Myocyte (in vitro differentiated cells): ENCODE results near the gene GDF9. TPM values are rescaled to one million over a fixed set of nuclear protein-coding genes. Genes with fewer than 3 reads are reported as not detected.

Experiments
- DNase-seq: peaks from one replicate; pipeline ENCODE4 v3.0.0-alpha.2; 2012; ENCODE audit warnings: low read depth
- total RNA-seq: library from RNA; depleted of rRNA; stranded (reverse); fragments of >200 nt; gene quantifications from 2 replicates; pipeline ENCODE4 v1.2.3, GENCODE V29; 2014

The GDF9 gene
- total RNA-seq, 1 donor from 2014 or later: 0.27 TPM

DNA sequence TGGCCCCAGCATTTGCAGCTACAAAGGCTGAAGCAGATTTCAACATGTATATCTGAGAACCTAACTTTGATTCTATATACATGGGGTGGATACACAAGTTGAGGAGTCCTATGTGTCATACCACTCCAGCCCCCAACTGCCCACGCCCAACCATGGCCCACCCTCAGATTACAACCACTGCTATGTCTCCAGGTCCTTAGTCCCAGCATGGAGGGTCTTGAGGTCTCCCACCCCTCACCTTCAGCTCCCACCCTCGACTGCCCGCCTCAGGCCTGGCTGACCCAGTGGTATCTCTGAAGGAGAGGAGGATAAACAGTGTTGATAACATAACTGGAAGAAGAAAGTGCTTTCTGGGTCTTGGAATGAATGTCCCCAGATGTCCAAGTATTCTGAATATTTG, 44.9 kb downstream of the GDF9 start:
- DNase-seq: no peak

DNA sequence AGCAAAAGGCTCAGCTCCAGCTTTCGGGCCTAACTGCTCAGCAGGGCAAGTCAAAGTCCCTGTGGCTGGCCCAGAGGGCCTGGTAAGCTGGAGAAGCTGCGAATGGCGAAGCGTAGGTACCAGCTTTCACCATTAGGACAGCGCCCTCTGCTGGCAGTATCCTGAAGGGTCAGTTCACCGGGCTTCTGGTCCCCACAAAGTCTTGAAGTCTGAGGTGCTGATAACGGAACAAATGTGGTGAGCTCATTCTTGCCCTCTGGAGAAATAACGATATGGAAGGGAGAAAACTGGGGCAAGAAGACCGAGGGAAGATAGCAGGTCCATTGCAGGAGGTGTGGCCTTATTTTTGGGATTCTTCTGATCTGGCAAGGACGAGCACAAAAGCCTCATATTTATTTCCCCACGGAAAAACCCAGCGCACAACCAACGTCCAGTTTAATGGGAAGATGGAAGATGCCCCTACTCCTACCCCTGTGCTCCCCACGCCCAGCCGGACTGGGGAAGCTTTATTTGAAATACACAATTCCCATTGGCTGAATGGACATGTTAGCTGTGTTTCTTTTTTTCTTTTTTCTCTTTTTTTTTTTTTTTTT, 46.0 kb downstream of the GDF9 start:
- DNase-seq: peak; percentile 91

DNA sequence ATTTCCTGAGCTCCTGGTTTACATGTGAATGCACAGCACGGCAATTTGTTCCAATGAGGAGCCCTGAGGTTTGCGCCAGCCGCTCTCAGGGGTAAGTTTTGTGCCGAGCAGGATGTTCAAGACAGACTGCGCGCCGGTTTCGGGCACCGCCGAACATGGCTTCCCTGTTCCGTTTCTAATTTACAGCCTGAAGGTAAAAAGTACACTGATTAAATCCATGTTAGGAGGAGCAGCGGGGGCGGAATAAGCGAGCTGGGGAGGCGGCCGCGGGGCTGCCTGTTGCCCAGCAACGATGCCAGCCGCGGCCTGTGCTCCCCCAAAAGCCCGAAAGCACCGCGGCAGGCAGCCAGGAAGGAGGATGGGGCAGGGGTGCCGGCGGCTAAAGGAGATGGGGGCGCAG, 46.8 kb downstream of the GDF9 start:
- DNase-seq: no peak

DNA sequence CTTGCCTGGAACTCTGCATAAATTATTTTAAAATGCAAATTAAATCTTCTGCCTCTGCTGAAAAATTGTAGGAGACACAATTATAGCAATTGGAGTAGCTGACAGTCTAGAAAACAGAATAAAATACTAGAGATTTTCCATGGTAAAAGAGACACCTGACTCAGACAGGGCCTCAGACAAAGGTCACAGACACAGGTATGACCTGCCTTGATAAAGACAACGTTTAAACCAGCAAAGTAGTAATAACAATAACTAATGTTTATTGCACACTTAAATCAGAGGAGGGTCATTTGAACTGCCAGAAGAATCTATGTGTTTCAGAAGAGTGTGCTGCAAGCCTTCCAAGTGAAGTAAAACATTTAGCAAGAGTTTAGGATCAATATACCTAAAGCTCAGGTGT, 49.3 kb downstream of the GDF9 start:
- DNase-seq: no peak

DNA sequence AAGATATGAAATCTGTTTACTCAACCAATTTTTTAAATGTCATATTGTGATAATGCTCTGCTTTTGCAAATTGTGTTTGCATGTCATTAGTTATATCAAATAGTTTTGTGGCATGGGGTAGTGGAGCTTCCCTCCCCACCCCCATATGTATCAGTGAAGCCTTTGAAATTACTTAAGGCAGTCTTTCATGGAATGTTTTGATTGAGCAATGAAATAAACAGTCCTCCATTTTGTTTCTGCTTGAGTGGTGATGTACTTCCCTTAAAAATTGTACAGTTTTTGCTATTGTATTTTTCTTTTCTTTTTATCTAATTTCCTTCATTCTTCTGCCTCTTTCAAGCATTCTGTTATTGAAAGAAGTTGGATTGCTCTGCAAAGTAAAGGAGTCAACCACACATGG, 49.7 kb downstream of the GDF9 start:
- DNase-seq: no peak

DNA sequence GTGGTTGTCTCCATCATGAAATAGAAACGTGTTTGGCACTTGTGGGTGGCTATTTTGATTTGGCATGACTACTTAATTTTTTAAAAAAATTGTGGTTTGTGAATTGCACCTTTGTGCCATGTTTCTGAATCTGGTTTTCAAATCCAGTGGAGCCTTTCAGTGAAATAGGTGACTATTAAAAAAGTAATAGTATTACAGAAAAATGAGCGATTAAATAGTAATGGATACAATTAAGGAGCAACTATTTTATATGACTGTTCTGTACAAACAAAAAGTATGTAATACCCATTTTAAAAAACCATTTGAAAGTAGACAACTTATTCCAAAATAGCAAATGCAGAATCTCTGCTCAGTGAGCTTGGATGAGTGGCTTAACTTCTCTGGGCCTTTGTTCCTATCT, 50.2 kb downstream of the GDF9 start:
- no peak for DNase-seq

DNA sequence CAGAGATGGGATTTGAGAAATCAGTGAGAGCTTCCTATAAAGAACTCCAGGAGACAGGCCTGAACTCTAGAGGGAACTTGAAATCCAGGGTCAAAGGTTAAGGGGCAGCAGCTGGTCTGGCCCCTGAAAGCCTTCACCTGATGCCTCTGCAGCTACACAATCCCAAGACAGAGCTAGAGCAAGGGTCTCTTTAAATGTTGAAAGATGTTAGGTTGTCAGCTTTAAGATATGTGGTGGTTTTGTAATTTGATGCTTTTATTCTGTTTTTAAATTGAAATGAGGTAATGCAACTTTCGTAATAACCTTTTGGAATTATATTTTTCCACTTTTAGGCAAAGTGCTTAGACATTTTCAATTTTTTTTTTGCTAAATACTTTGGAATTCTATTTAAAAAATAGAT, 50.8 kb downstream of the GDF9 start:
- DNase-seq: no peak

DNA sequence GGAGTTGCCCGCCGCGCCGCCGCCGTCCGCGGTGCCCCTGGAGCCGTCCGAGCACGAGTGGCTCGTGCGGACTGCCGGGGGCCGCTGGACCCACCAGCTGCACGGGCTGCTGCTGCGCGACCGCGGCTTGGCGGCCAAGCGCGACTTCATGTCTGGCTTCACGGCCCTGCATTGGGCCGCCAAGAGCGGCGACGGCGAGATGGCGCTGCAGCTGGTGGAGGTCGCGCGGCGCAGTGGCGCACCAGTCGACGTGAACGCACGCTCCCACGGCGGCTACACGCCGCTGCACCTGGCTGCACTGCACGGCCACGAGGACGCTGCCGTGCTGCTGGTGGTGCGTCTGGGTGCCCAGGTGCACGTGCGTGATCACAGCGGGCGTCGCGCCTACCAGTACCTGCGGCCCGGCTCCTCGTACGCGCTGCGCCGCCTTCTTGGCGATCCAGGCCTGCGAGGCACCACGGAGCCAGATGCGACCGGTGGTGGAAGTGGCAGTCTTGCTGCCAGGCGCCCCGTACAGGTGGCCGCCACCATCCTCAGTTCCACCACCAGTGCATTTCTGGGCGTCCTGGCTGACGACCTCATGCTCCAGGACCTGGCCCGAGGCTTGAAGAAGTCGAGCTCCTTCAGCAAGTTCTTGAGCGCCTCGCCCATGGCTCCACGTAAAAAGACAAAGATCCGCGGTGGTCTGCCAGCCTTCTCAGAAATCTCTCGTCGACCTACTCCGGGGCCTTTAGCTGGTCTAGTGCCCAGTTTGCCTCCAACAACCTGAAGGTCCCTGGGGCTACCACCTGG, 51.6 kb downstream of the GDF9 start:
- no peak for DNase-seq

DNA sequence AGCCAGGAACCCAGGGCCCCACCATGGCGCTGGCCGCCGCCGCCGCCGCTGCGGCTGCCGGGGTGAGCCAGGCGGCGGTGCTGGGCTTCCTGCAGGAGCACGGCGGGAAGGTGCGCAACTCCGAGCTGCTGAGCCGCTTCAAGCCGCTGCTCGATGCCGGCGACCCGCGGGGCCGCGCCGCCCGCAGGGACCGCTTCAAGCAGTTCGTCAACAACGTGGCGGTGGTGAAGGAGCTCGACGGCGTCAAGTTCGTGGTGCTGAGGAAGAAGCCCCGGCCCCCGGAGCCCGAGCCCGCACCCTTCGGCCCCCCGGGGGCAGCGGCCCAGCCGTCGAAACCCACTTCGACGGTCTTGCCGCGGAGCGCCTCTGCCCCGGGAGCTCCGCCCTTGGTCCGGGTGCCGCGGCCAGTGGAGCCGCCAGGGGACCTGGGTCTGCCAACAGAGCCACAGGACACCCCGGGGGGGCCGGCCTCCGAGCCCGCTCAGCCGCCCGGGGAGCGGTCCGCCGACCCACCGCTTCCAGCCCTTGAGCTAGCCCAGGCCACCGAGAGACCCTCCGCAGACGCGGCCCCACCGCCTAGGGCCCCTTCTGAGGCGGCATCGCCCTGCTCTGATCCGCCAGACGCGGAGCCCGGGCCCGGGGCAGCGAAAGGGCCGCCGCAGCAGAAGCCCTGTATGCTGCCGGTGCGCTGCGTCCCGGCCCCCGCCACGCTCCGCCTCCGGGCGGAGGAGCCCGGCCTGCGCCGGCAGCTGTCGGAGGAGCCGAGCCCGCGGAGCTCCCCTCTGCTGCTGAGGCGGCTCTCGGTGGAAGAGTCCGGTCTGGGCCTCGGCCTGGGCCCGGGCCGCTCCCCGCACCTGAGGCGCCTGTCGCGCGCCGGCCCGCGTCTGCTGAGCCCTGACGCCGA, 52.4 kb downstream of the GDF9 start:
- no peak for DNase-seq

DNA sequence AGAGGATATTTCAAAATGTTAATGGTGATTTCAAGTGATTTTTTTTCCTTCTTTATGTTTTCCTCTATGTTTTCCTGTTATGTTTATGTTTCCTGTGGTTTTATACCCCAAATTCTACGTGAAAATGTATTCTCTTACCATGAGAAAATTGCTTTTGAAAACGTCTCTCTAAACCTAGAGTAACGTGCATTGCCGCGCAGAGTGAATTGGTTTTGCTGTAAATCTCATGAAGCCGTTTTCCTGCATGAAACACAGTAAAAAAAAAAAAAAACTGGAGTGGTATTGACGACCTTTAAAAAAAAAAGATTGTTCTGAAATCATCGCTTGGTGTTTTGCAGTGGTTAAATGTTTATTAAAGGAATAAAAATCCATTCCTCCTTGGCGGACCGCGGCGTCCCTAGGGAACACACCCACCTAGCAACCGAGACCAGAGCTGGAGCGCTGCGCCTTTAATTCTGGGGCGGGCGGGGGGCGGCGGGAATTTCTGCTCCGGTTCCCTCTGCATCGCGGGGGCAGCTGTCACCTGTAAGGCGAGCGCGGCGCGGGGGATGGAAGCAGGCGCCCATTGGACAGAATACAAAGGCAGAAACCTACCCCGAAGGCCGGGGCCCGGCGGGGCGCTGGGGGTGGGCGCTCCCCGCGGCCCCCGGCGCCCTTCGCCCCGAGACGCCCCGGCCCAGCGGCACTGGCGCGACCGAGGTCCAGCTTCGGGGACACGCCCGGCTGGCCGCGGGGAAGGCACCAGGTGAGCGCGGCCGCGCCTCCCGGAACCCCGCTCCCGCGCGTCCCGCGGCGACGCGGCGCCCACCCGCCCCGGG, 53.3 kb downstream of the GDF9 start, which contains the start of gene SOWAHA:
Gene SOWAHA, plus strand, starts transcription at position 522 of the 818 bp plus-strand sequence. CDS start 320 bp downstream, outside the sequence.
- peak; percentile 16 for DNase-seq

DNA sequence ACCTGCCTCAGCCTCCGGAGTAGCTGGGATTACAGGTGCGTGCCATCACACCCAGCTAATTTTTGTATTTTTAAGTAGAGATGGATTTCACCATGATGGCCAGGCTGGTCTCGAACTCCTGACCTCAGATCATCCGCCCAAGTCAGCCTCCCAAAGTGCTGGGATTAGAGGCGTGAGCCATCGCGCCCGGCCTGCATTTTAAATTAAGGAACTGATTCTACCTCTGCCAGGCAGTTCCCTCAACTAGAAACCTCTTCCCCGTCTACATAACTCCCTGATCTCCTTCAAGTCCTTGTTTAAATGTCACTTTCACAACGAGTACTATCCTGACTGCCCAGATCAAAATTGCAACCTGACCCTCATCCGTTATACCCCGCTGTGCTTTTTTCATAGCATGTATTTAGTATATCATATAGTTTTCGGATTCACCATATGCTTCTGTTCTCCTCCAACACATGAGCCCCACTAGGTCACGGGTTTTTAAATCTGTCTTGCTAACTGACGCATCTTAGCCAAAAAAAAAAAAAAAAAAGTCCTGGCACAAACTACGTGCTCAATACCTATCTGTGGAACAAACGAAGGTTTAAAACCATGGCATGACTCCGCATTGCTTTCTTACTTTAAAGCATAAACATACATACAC, 54.0 kb downstream of the GDF9 start:
- DNase-seq: no peak

Other genes with a start within 250 kb of the GDF9 start
- gene IL13, start 208.3 kb downstream of the GDF9 start, total RNA-seq: not detected in 2 replicates
- not detected in 2 replicates for gene IL4, start 192.5 kb downstream of the GDF9 start, total RNA-seq
- 7.1 and 7.4 TPM in 2 replicates for gene KIF3A, start 128.9 kb downstream of the GDF9 start, total RNA-seq
- gene CCNI2, start 119.0 kb downstream of the GDF9 start, total RNA-seq: not detected in 2 replicates
- gene SEPTIN8, start 89.2 kb downstream of the GDF9 start, total RNA-seq: 22.0 and 25.3 TPM in 2 replicates
- gene SOWAHA, start 53.2 kb downstream of the GDF9 start, total RNA-seq: 0.11 and 0.36 TPM in 2 replicates
- gene SHROOM1, start 35.8 kb downstream of the GDF9 start, total RNA-seq: 7.7 and 10.0 TPM in 2 replicates
- 99.8 and 134 TPM in 2 replicates for gene UQCRQ, start 173 bp upstream of the GDF9 start, total RNA-seq
- 0.88 and 1.0 TPM in 2 replicates for gene LEAP2, start 7.2 kb upstream of the GDF9 start, total RNA-seq
- 87.9 and 98.6 TPM in 2 replicates for gene AFF4, start 97.2 kb upstream of the GDF9 start, total RNA-seq
- 18.6 and 21.7 TPM in 2 replicates for gene ZCCHC10, start 160.1 kb upstream of the GDF9 start, total RNA-seq
- gene HSPA4, start 185.5 kb upstream of the GDF9 start, total RNA-seq: 145 TPM in 2 replicates